NCI-H1436 treated with DMSO at 0.1 percent for 48 hours (cell line): ENCODE results near the gene SUN3.

Experiments used
- DNase-seq: peaks from one replicate; lab custom pipeline; 2025; lab: John Stamatoyannopoulos, UW

SUN3 gene

DNA sequence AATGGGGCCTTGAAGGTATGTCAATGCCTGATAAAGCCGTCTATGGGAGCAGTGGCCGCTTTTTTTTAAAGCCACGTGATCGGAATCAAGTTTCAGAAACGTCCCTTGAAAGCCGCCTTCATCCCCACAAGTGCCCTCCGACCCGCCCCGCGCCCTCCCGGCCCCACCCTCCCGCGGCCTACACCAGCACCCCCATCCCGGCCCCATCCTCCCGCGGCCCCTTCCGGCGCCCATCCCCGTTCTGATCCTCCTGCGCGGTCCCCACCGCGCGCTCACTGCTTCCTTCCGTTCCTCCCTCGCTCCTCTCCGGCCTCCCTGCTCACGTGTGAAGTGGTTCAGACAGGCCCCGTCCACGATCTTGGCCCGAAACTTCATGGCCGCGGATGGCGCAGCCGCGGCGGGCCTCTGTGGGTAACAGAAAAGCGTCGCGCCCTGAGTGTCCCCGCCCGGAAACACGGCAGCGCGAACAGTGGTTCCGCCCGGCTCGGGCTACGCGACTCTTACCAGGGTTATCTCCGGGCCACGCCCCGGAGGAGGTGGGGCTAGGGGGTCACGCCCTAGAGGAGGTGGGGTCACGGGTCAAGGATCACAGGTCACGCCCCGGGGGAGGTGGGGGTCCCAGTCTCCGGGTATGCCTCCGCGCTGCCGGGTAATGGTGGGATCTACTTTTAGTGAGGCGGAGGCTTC is 49.6 kb downstream of the SUN3 start, which contains the start of gene HUS1:
HUS1 (minus strand) TSS at position 471 of the 687 bp plus-strand sequence; CDS start at position 375, 96 bp downstream.
- no peak for DNase-seq

DNA sequence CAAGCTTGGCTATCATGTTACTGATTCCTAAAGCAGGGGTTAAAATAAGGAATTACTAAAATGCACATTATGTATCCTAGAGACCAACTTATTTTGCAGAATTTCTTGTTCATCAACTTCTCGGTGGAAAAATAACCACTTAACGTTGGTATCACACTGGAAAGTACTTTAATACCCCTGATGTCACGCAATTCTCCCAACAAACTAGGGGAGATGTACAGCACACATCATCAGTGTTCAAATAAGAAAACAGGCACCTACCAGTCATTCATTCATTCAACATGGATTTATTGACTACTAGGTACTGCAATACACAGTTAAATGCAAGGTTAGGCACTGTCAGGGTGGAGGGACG is 50.1 kb downstream of the SUN3 start:
- no peak for DNase-seq

DNA sequence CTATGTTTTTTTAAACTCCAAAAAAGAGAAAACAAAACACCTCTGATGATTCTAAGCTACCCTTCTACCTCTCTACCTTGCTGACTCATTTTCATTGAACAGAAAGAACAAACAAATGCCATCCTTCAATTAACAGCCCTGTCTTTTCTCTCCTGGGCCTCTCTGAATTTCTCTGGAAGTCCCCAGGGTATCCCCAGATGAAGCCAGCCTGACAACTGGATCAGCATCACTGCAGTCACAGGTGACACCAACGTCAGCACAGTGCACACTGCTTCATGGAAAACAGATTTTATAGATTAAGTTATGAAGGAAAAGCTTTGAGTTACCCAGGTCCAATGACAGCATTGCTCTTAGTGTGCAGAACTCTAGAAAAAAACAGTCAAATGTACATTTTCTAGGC is 55.2 kb downstream of the SUN3 start:
- no peak for DNase-seq

DNA sequence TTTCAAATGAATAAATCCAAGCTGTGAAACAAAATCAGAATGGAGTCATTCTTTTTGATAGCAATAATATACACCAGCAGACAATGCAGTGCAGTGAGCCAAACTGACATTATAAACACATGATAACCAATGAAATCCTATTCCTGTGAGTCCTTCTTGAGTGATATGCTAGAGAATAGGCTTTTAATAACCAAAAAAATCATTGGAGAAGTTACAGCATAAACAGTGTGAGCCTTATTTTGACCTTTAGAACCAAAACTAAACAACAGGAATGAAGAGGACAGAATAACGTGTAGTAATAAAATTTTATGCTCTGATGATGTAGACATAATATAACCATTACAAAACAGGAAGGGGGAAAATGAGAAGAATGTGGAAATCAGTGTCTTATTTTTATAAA is 58.1 kb downstream of the SUN3 start:
- DNase-seq, result no peak

DNA sequence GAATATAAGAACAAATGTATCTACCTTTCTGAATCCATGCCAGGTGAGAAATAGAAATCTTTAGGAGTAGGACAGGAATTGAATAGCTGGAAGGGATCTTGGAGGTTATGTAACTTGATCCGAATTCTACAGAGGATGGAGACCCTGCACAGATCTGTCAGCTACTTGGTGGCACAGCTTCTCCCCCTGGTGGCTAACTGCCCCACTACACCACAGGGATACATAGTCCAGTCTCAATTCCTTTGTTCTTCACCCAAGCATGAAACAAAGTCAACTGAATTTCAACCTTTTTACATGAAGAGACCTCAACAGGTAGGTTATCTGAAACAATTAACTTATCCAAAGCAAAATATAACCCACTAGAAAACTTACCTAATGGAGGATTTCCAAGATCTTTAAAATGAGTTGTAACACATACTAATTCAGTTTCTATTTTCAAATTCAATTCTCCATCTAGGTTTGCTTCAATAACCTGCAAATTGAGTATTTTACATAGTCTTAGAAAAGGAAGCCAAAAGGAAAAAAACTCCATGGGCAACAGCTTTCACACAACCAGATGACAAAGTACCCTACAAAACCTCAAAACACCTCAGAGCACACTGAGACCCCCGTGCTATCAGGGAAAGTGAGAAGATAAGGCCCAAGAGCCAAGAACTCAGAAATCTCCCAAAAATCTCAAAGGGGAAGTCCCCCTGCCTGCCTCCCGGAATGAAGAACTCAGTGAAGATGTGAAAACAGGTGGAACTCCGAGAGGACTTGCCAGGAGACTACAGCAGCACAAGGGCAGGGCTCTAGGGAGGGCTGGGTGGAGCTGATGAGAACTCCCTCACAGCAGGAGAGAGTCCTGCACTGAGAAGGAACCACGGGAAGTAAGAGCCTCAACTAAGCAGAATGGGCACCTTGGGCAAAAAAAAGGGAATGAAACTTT is 59.8 kb downstream of the SUN3 start:
- DNase-seq, result no peak

DNA sequence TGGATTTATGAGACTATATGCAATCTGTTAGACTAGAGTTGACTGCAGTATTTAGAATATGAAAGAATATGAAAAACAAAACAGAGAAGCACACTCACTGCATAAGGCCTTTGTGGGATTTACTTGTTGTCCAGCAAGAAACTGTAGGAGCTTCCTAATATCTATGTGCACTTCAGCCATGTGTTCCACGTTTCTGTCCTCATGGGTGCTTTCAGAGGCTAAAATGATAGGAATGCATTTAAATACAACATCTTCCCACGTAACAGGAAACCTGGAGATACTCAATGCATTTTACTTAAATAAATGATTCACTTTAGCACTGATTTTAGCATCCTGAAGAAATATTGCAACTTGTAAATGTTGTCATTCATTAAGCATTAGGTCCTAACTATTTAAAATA is 61.2 kb downstream of the SUN3 start:
- no peak for DNase-seq

DNA sequence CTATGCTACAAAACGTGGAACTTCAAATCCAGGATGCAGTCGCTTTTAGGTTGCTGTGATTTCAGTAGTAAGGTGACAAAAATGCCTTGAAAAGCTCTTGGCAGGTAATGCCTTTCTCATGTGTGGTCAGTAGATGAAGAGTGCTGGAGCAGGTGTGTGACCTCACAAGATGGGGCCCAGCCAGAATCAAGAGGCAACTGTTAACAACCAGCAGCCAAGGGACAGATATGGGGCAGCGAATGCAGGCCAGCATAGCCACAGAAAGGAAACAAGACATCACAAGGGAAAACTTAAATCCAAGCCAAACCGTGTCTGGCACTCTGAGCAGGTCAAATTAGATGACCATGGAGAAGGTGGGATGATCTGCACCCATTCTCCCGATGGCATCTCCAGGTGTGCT is 61.8 kb downstream of the SUN3 start:
- DNase-seq, result no peak

DNA sequence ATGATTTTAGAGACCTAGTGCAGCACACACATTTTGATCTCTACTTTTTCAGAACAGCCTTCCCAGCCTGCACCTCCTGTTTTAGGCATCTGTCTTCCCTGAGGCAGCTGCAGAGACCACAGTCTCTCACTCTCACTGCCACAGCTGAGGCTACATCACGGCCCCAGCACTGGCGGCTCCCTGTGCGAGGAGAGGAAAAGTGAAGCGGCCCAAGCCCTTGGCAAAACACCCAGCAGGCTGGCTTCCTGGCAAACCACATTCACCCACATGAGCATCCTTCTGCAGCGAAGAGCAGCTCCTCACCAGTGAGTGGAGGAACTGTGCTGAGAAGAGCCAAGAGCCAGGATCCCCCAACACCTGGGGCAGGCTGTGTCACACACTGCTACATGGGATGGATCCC is 63.5 kb downstream of the SUN3 start:
- no peak for DNase-seq

DNA sequence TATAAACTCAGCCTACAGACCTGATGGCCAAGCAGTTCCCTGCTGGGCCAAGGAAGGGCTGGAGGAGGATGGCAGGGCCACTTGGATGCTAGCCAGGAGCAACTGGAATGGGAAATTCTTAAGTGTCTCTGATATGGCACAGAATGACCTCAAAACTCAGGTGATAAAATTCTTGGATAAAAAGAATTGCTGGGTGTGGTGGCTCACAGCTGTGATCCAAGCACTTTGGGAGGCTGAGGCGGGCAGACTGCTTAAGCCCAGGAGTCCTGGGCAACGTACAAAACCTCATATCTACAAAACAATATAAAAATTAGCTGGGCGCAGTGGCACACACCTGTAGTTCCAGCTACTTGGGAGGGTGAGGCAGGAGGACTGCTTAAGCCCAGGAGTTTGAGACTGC is 66.6 kb downstream of the SUN3 start:
- DNase-seq, result no peak

DNA sequence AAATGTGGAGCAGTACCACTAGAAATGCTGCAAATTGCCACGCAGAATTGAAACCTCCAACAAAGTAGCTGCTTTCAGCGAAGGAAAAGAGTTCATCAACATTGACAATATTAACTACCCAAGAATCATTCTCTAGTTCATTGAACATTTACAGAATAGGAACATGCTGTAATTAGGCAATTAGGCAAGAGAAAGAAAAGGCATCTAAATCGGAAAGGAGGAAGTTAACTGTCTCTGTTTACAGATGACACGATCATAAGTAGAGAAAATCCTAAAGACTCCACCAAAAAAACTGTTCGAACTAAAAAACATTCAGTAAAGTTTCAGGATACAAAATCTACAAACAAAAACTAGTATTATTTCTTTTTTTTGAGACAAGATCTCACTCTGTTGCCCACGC is 71.8 kb downstream of the SUN3 start:
- no peak for DNase-seq

DNA sequence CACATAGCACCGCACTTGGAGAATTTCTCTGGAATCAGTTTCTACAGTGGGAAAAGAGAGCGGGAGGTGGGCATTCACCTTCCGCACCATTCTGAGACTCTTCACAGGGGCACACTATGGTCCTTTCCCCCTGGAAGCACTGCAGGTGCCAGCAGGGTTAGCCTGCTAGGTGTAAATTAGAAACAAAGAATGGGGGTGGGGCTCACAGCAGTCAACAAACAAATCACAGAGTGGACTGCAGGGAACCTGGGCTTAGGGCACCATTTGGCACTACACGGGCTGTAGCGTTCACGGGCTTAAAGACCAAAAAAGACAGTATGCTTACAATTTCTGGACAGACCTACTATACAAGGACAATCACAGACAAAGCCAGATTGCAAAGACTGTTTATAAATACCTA is 72.7 kb downstream of the SUN3 start:
- no peak for DNase-seq

DNA sequence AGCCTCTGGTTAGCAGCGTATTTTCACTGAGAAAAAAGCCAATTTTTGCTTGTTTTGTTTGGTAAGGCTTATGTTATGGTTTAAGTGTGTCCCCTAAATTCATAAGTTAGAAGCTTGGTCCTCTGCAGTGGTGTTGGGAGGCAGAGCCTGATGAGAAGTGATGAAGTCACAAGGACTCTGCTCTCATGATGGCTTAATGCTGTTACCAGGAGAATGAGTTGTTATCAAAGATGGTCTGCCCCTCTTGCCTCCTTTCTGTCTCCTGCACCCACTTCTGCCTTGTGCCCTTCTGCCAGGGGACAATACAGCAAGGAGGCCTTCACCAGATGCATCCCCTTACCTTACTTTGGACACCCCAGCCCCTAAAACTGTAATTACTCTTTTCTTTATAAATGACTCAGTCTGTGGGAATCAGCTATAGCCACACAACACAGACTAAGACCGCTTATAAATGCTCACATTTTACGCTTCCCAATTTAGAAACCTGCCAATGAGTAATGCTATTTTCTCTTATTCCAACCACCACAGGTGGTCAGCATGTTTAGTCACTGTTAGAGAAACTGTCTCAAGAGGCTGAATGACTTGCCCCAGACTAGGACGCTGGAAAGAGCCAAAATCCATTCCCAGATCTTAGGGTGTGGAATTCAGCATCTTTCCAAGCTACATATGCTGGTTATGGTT is 74.5 kb downstream of the SUN3 start:
- DNase-seq, result no peak

DNA sequence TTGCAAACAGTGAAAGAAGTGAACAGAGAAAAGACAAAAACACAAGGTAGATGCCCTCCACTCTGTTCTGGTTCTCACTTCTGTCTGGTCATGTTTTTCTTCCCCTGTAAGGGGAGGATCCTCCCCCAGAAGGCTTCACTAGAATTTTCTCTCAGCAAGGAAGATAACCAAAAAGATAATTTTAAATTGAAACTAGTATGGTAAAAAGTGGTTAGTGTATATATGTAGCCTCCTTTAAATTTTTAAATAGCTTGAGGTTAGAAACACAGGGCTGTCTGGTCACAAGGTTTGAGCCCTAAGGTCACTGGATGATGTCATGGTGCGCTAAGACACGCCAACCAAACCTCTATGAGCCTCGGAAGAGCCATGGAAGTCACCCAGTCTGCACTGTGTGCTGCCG is 75.1 kb downstream of the SUN3 start:
- DNase-seq, result no peak

DNA sequence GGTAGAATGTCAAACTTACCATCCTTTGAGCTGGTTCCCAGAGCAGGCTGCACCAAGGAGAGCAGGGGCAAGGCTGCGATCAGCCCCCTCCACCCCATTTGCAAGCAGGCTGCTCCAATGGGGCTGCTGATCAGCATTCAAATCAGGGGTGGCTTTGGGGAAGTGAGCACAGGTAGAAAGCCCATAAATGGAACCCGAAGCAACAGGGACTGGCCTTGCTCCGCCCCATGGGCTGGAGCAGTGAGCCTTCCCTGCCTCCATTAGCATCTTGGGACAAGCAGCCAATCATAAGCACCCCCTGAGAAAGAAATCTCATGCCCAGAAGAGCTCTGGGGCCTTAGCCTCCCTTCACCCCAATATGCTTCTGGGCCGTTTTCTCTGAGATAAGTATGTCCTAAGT is 76.7 kb downstream of the SUN3 start:
- no peak for DNase-seq

DNA sequence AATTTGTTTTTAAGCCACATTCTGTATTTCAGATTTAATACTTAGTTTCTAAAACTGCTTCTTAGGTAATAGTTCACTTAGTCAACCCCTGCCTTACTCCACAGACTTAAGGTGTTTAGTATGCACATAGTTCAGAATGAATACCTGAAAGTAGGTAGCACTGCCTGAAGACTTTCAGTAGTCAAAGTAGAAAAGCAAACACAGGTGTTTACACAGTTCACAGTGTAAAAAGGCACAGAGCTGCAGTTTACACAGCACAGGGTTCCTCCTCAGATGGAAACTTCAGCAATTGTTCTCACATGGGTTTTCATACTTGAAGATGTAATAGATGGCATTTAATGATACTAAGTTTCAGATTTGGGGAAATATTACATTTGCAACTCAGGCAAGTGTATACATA is 77.5 kb downstream of the SUN3 start:
- DNase-seq, result no peak

DNA sequence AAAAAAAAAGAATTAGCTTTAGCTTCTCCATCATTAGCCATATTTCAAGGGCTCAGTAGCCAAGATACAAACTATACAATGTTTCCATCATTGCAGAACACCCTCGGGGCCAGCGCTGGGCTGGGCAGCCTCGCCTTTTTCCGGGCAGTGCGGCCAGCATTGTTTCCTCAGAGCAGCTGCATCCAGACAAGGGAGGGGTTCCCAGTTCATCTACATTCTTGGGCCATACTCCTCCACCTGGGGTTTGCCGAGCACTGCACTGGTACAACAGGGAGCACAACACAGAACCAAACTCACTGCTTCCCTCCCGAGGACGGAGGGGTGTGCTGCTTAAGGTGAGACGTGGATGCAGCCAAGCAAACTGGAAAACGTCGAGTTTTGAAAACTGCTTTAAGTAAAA is 78.2 kb downstream of the SUN3 start:
- no peak for DNase-seq

DNA sequence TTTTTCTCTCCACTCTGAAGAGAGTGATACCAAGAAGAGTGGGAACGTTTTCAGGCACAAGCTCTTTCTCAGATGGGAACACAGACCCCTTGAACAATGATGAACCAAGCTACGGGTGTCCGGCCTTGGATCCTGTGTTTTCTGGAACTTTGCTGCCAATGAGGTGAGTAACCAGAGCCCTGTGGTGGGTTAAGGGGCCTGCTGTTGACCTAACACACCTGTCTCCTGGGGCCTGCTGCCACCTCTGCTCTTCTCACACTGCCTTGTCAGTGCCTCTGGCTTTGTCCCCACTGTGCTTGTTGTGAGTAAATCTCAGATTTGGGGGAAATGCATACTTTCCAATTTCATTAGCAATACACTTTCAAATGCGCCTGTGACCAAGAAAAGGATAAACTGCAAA is 79.2 kb downstream of the SUN3 start:
- DNase-seq, result no peak

DNA sequence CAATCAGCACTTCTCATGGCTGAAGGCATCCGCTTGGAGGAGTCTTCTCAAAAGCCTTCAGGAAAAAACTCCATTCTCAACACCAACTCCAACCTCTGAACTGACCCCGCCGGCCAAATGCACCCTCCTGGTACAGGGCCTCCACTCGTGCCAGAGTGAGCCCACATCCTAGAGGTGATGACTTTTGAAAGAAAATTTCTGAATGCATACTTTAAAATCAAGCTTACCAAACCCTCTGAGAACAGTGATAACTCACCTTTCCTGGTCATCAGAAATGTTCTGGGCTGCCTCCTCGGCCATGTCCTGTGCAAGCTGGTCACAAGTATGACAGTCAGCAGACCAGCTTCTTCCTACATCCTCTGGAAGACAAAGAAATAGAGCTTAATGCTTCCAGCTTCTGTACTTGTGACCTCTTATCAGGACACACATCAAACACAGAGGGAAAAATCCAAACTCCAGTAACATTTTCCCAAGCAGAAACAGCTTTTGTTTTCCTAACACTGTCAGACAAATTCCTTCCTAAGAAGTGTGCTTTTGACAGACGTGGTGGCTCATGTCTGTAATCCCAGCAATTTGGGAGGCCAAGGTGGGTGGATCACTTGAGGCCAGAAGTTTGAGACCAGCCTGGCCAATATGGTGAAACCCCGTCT is 80.6 kb downstream of the SUN3 start, which contains the start of gene PKD1L1:
PKD1L1 (minus strand) TSS at position 326 of the 650 bp plus-strand sequence; CDS start at position 300, 26 bp downstream.
- no peak for DNase-seq

DNA sequence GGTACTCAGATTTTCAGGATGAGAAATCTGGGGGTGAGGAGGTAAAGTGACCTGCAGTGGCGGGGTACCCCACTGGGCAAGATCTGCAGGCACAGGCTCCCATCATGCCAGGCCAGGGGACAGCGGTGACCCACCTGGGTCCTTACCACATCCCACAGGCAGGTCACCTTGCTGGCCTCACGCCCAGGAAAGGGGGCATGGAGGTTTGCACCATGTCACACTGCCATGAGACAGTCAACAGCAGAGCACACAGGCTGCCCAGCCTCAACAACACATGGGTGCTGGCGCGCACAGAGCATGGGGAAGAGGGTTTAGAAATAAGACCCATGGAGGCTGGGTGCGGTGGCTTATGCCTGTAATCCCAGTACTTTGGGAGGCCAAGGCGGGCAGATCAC is 81.6 kb downstream of the SUN3 start:
- no peak for DNase-seq

DNA sequence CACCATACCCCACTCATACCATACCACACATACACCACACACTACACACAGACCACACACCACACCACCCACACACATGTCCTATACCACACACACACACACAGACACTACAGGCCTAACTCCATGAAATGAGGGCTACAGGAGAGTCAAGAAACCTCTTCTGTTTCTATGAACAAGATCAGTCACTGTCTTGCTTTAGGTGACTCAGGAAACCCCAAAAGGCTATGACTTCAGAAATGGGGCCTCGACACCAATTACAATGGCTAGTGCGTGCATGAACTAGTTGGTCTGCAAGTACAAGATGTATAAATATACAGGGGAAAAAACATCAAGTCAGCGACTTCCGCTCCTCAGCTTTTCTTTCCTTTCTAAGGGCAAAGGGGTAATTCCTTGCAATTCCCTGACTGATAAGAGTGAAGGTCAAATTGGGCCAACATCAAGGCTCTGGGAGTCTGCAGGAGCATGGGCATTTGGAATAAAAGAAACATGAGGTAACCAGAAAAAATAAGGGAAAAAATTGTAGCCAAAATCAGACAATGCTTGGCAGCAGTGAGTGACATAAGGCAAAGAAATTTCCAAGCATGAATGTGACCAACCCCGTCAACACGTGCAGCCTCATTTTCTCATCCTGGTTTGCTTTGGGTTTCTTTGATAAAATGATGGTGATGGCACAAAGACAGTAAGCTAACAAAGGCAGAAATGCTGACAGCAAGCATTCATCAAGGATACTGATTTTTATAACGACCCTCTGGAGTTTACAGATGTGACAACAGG is 82.1 kb downstream of the SUN3 start:
- no peak for DNase-seq

DNA sequence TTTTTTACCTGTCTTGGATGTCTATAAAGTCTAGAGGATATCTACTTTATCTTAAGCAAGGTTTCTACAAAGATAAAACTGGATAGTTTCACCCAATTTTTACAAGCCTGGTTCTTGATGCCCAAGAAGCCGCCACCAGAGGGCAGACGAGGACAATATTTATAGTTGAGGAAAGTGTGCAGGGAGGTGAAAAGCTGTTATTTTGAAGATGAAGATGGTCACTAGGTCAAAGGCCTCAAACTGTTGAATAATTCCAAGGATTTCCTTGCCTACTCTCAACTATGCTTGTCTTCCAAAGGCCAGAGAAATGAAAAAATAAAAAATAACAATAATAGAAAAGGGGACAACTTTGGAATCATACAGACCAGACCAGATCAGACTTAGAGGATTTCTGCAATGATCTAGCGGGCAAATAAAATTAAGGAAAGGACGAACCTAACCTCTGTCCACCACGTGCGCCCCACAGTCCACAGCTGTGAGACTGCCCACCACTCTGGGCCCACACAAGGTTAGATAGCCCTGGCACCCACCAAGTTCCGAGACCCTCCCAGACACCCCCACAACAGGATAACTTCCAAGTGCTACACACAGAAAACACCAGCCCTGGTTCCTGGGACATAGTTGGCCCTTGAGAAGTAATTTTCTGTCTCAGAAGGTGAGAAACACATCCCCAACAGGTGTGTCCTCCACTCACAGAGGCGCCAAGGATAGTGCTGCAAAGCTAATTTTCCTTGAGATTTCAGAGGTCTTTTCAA is 83.5 kb downstream of the SUN3 start:
- DNase-seq, result no peak
